ENCODE measurements around the gene FAM110D. TPM values are rescaled to one million over a fixed set of nuclear protein-coding genes. Genes with fewer than 3 reads are reported as not detected.

FAM110D gene
- total and polyA plus RNA-seq, 7 donors: 1.2 to 2.9 (median 1.4) TPM

- Histone ChIP-seq H3K27me3 (ENCODE audit: insufficient read depth in 3 of 3, low read length in 2 of 3) (no peaks in the 10 kb centered on the region), H3K4me3 (peak within 1 kb of the TSS; percentile 98), H3K27ac (peak within 1 kb of the TSS; percentile 96), H3K4me1 (peaks cover 29% of the 10 kb centered on the region), H3K9me3 (no peaks in the 10 kb centered on the region), H3K36me3 (ENCODE audit: insufficient read depth in 1 of 2, low read depth in 1 of 2) (peaks cover 0 to 7% of the 10 kb centered on the region in 2 donors)
- WGBS, 3 donors: 0 to 1% (median 0%) methylated on average over 54 to 96 of the region's 96 CpGs
- ATAC-seq: peak; percentile 89 to 93 (median 90)
- peak; percentile 95 to 97 for DNase-seq
- TF ChIP-seq, protein P1, sequence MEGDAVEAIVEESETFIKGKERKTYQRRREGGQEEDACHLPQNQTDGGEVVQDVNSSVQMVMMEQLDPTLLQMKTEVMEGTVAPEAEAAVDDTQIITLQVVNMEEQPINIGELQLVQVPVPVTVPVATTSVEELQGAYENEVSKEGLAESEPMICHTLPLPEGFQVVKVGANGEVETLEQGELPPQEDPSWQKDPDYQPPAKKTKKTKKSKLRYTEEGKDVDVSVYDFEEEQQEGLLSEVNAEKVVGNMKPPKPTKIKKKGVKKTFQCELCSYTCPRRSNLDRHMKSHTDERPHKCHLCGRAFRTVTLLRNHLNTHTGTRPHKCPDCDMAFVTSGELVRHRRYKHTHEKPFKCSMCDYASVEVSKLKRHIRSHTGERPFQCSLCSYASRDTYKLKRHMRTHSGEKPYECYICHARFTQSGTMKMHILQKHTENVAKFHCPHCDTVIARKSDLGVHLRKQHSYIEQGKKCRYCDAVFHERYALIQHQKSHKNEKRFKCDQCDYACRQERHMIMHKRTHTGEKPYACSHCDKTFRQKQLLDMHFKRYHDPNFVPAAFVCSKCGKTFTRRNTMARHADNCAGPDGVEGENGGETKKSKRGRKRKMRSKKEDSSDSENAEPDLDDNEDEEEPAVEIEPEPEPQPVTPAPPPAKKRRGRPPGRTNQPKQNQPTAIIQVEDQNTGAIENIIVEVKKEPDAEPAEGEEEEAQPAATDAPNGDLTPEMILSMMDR (IDR thresholded peaks at IDR 0.05): no peak
- intact Hi-C loops (cut with DNase I): loop anchor here in 1 of 2 donors (10.0 kb wide), 1 partner anchor 123 kb away; the partner anchor contains the start of gene CEP85
Observed at GRCh38 chr1:26111530-26112406, 47.1 kb upstream of the FAM110D start, which contains the start of gene PDIK1L. Gene PDIK1L (plus strand): TSS chr1:26111824. CDS start chr1:26114309, 2,485 bp downstream.

DNA sequence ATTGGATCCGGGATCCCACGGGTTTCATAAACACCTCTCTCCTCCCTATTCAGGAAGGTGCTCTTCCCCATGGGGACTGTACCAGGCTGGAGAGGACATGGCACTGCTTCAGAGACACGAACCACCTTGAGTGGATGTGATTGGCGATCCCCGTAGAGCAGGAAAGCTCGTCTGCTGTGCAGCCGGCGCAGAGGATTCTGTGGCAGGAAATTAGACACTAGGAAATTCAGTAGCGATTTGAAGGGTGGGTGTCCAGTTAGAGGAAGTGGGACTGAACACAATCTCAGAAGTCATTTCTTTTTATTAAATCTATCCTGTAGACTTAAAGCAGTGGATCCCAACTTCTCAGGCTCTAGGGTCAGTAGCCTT is 46.5 kb upstream of the FAM110D start:
- peak overlapping the region; percentile 98 for H3K4me3 ChIP-seq
- no peaks in the 10 kb centered on the region for H3K27me3 ChIP-seq (ENCODE audit: insufficient read depth in 3 of 3, low read length in 2 of 3)
- DNase-seq (no peak), ATAC-seq (peak in 2 of 4 donors; percentile 4 to 14)
- TF ChIP-seq, protein P1 (IDR thresholded peaks at IDR 0.05): no peak
- H3K9me3 ChIP-seq: no peaks in the 10 kb centered on the region
- H3K4me1 ChIP-seq: peaks cover 29% of the 10 kb centered on the region
- intact Hi-C loops (cut with DNase I): loop anchor here in 1 of 2 donors (10.0 kb wide), 1 partner anchor 122 kb away; the partner anchor contains the start of gene CEP85
- H3K36me3 ChIP-seq (ENCODE audit: insufficient read depth in 1 of 2, low read depth in 1 of 2): peaks cover 0 to 12% of the 10 kb centered on the region in 2 donors
- peak overlapping the region; percentile 96 for H3K27ac ChIP-seq
- 1% methylated on average over 9 of the region's 9 CpGs for WGBS, 3 donors

GRCh38 chr1:26114165-26114927 is 44.5 kb upstream of the FAM110D start:
- ATAC-seq (peak; percentile 45 to 66 (median 59)), DNase-seq (no peak)
- WGBS, 3 donors: 34 to 52% (median 36%) methylated on average over 12 of the region's 12 CpGs
- Histone ChIP-seq H3K4me3 (peak overlapping the region; percentile 98), H3K9me3 (no peaks in the 10 kb centered on the region), H3K36me3 (ENCODE audit: insufficient read depth in 1 of 2, low read depth in 1 of 2) (peaks cover 0 to 31% of the 10 kb centered on the region in 2 donors), H3K27ac (peak overlapping the region; percentile 96), H3K4me1 (peaks cover 29% of the 10 kb centered on the region), H3K27me3 (ENCODE audit: insufficient read depth in 3 of 3, low read length in 2 of 3) (no peaks in the 10 kb centered on the region)
- intact Hi-C loops (cut with DNase I): loop anchor here in 1 of 2 donors (10.0 kb wide), 1 partner anchor 120 kb away; the partner anchor contains the start of gene CEP85
- TF ChIP-seq, protein P1 (IDR thresholded peaks at IDR 0.05): no peak

GRCh38 chr1:26119892-26120608 is 38.8 kb upstream of the FAM110D start:
- no peak for DNase-seq
- peaks cover 0 to 43% of the 10 kb centered on the region in 2 donors for H3K36me3 ChIP-seq (ENCODE audit: insufficient read depth in 1 of 2, low read depth in 1 of 2)
- peaks cover 41% of the 10 kb centered on the region for H3K4me1 ChIP-seq
- H3K27me3 ChIP-seq (ENCODE audit: insufficient read depth in 3 of 3, low read length in 2 of 3): no peaks in the 10 kb centered on the region
- intact Hi-C loops (cut with DNase I): loop anchor here in 1 of 2 donors (10.0 kb wide), 1 partner anchor 115 kb away; the partner anchor contains the start of gene CEP85
- no peak for ATAC-seq
- no peak overlapping the region for H3K4me3 ChIP-seq
- TF ChIP-seq, protein P1 (IDR thresholded peaks at IDR 0.05): no peak
- 68 to 74% (median 69%) methylated on average over 9 of the region's 9 CpGs for WGBS, 3 donors
- peak overlapping the region; percentile 76 for H3K27ac ChIP-seq
- no peaks in the 10 kb centered on the region for H3K9me3 ChIP-seq

Data from psoas muscle (tissue), 8 donors.